GM18499 (cell line): ENCODE measurements around the gene ARHGAP19.

Source experiments
- ATAC-seq: cut with Tn5 transposase; IDR thresholded peaks from one replicate; pipeline ENCODE4 v1.9.1; 2021; ENCODE audit warnings: moderate number of reproducible peaks; ENCODE audit not compliant: insufficient read depth, unreplicated experiment

Gene ARHGAP19

GRCh38 chr10:97174276-97174775, 118.1 kb downstream of the ARHGAP19 start:
- no peak for ATAC-seq

- ATAC-seq, result no peak
Observed at GRCh38 chr10:97173036-97173435, 119.4 kb downstream of the ARHGAP19 start.
